HG03520 (cell line): ENCODE measurements around the gene ASIC2.

ENCODE experiments used
- ATAC-seq: cut with Tn5 transposase; IDR thresholded peaks from one replicate; pipeline ENCODE4 v1.9.1; 2021; ENCODE audit warnings: mild to moderate bottlenecking, moderate library complexity; ENCODE audit not compliant: unreplicated experiment

Gene ASIC2

DNA sequence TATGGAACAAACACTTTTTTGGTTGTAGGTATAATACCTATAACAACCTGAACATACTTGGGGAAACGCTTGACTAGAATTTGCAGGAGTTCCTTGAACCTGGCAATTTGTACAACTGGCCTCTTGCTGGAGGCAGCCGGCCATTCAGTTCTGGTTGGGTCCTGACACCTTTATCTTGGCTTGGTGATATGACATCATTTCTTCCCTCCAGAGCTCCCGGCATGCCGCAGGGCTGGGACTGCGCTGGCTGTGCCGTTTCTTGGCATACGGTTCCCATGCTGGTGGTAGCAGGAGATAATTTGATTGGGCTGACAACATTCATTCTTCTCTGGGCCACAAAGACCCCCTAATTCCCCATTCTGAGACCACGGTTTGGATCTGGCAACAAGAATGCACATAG lies 87.5 kb downstream of the ASIC2 start:
- ATAC-seq, result no peak

DNA sequence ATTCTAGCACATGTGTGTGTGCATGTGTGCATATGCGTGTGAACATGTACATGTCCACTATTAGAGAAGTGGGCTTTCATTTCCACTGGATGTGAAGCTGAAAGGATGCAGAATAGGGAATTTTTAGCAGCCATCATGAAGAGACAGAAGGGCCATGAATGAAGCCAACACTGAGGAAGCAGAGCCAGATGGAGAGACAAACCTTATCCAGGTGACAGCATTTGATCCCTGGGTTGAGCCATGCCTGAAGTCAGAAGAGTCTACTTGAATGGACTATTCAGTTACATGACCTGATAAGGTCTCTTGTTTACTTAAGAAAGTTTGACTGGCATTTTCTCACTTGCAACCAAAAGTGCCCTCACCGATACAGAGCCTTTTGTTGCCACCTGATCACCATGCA lies 88.4 kb downstream of the ASIC2 start:
- no peak for ATAC-seq

DNA sequence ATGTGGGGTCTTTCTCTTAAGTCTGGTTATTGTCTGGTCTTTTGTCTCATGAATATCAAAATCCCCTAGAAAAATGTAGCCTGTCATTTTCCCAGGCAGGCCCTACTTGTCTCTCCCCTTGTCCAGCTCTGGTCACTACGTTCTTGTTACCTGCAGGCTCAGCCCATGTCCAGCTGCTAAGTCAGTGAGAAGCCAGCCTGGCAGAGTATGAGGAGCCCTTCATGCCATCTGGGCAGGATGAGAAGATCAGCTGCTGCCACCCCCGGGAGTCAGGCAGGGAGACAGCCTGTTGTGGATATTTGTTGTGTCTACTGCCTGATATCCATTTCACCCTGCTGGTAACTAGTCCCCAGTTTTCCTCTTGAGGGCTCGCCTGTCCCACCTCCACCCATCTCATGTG lies 88.9 kb downstream of the ASIC2 start:
- no peak for ATAC-seq

GRCh38 chr17:33202796-33203495 lies 90.1 kb downstream of the ASIC2 start:
- ATAC-seq, result no peak

GRCh38 chr17:33202021-33202420 lies 91.1 kb downstream of the ASIC2 start:
- ATAC-seq, result no peak

GRCh38 chr17:33201283-33201682 lies 91.8 kb downstream of the ASIC2 start:
- no peak for ATAC-seq

GRCh38 chr17:33200587-33200986 lies 92.5 kb downstream of the ASIC2 start:
- no peak for ATAC-seq

- ATAC-seq, result no peak
These were observed 93.3 kb downstream of the ASIC2 start for GRCh38 chr17:33199571-33200510.

- ATAC-seq, result no peak
These were observed 94.1 kb downstream of the ASIC2 start for GRCh38 chr17:33198954-33199353.

DNA sequence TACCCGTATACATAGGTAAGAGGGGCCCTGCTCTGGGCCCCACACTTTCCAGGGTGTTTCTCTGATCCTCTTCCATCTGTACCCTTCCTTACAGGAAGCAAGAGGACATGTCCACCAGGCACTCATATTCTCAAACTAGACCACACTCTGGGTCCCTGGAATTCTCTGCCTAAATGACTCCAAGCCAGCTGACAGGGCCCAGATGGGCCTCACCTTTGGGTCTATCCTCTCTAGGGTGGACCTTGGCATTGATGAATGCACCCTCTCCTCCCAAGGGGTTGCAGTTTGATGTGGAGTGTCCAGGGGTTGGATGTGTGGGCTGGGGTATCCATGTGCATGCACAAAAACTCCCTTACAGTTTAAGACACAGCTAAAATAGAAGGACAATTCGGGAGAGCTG lies 95.8 kb downstream of the ASIC2 start:
- ATAC-seq, result no peak

GRCh38 chr17:33196883-33197282 lies 96.2 kb downstream of the ASIC2 start:
- no peak for ATAC-seq

DNA sequence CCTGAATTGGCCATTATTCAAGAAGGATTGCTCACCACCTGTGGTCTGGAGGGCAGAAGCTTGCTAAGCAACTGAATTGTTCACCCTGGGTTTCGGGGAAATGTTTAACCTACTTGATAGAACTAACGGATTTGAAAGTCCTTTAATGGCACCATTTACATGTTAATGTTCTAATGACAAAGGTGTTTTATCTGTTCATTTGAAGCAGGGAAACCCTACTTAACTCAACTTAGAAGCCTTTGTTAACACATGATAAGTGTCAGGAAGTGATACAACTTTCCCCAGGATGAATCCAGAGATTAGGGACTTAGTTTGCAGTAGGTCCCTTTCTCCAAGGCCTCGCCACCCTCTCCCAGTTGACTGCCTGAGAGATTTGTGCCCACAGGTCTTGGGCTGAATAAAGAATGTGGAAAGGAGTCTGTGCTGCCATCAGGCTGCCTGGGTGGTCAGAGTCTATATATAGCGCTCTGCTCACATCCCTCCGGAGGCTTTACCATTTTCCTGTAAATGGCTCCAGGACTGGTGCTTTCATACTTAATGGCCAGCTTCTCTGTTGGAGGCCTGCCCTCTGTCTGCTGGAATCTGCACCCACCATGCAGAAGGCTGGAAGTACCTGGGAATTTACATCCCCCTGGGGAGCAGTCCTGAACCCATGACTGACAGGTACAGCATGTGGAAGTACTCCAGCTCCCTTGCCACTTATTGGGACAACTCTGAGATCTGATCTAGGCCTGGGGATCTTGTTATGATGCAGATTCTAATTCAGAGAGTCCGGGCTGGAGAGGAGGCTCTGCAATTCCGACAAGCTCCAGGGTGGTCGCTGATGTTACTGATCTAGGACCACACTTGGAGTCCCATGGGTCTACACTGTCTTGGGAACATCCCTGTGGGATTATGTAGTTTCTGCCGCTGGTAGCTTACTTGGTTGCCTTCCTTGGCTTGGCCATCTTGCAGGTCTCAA lies 99.9 kb downstream of the ASIC2 start:
- ATAC-seq, result no peak

- no peak for ATAC-seq
These were observed 109.5 kb downstream of the ASIC2 start for GRCh38 chr17:33183487-33184026.

GRCh38 chr17:33179151-33179550 lies 113.9 kb downstream of the ASIC2 start:
- no peak for ATAC-seq

DNA sequence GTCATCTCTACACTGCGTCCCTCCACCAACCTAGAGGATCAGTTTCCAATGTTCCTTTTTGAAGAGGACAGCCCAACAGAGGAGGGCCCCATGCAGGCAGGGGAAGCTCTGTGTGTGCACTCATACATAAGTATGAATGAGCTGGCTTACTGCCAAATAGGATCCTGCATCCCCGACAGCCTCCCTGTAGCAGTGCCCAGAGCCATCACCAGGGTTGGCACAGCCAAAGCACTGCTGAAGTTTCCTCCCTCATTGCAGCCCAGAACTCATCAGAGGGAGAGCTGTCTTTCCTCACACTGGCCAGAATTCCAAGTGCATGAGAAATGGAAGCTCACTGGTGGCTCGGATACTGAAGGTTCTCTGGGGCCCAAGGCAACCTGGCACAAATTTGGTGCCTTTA lies 114.4 kb downstream of the ASIC2 start:
- ATAC-seq, result no peak

DNA sequence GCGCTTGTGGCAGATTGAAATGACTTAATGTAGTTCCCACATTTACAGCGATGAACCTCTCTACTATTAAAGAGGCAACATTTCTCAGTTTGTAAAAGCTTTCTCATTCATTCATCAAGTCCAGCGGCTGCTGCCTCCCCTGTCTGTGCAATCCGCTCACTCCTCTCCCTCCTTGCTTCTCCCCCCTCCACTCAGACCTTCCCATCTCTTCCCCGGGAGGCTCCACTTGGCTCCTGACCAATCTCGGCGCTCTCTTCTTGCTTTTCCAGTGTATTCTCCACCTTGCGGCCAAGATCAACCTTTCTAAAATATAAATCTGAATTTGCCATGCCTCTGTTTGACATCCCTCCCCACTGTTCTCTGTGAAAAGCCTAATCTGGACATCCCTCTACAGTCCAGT lies 117.5 kb downstream of the ASIC2 start:
- ATAC-seq, result no peak

DNA sequence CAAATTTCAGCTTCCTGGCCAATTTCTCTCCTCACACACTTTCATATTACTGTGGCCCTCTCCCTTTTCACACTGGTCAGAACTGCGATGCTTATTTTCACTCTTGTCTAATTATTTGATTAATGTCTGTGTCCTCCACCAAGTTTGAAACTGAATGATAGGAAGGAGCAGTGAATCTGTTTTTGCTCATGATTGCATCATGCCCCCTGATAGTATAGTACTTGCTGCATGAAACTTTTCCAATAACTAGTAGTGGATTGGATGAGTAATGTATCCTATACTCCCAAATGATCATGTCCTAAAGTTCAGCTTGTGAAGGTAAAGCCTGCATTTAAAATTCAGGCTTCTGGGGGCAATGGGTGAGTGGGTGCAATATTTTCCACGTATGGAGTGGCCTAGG lies 121.2 kb downstream of the ASIC2 start:
- ATAC-seq, result no peak

DNA sequence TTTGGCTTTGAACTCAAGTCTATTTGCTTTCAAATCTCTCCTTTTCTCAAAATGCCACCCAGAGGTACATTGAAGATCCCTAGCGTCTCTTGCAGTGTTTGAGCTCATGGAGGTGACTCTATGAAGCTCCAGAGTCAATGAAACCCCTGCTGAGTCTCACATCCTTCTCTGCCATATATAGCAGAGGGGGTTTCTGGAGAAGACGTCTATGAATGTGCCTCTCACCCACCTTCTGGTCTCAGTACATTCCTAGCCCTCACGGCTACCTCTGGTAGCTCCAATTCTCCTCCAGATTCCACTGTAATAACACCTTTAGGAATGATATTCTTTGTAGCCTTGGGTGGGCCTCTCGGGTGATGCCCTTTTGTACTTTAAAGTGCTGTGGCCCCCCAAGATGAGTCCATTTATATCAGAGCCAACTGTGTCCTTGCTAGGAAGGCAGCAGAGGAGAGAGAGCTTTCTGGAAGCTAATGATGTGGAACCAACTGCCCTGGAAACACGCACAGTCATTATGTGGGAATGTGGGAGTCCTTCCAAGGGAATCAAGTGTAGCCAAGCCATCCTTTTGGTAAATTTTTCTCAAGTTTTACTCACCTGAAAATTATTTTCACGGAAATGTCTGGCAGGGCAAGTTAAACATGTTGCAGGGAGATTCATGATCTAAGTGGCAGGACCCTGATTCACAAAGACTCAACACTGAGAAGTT lies 123.4 kb downstream of the ASIC2 start:
- ATAC-seq, result no peak

DNA sequence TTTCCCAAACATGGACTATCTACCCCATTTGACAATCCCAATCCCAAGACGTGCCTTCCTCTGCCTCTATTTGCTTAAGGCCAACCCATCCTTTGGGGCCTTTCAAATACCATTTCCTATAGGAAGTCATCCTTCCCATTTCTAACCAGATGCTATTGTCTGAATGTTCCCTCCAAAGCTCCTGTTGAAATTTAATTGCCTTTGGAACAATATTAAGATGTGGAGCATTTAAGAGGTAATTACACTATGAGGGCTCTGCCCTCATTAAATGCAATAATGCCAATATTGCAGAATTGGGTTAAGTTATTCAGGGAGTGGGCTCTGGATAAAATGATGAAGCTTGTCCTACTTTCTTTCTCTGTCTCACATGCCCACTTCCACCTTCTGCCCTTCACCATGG lies 125.4 kb downstream of the ASIC2 start:
- ATAC-seq, result no peak

DNA sequence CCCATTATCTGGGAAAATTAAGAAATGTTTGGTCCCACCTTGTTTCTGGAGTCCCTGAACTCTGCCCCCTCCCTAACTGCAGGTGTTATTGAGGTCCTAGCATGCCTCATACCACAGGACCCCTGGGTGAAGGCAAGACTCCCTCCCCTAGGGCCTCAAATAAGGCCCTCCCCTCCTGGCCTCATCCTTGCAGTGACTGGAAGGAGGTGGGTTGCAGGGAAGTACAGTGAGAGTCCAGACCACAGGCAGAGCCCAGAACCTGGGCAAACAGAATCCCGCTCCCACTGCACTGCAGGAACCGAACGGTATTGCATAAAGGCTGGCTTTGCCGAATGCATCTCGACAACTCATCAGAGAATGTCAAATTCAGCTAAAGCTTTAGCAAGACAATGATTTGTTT lies 126.6 kb downstream of the ASIC2 start:
- no peak for ATAC-seq
